Amniotic stem cell (primary cell): ENCODE data around the gene ZNF219.

Experiments used
- DNase-seq: peaks from one replicate; lab custom pipeline; 2025; lab: John Stamatoyannopoulos, UW

Gene ZNF219

GRCh38 chr14:21098076-21098891, at the start of gene ZNF219:
Gene ZNF219 (minus strand): TSS chr14:21098655. CDS start chr14:21093591, 5,064 bp downstream.
- no peak for DNase-seq

- no peak for DNase-seq
Observed at GRCh38 chr14:21145437-21145836, 47.0 kb upstream of the ZNF219 start.

GRCh38 chr14:21142357-21142756, 43.9 kb upstream of the ZNF219 start:
- no peak for DNase-seq

- DNase-seq, result no peak
Observed at GRCh38 chr14:21136024-21136423, 37.6 kb upstream of the ZNF219 start.

GRCh38 chr14:21133901-21134300, 35.4 kb upstream of the ZNF219 start:
- no peak for DNase-seq

- no peak for DNase-seq
Observed at GRCh38 chr14:21123429-21123828, 25.0 kb upstream of the ZNF219 start.

GRCh38 chr14:21121122-21121521, 22.7 kb upstream of the ZNF219 start:
- DNase-seq, result no peak

GRCh38 chr14:21120686-21121085, 22.2 kb upstream of the ZNF219 start:
- DNase-seq, result no peak

GRCh38 chr14:21118933-21119332, 20.5 kb upstream of the ZNF219 start:
- DNase-seq, result no peak

- DNase-seq, result no peak
Observed at GRCh38 chr14:21113369-21113768, 14.9 kb upstream of the ZNF219 start.

GRCh38 chr14:21112255-21112654, 13.8 kb upstream of the ZNF219 start:
- DNase-seq, result no peak

- DNase-seq, result no peak
Observed at GRCh38 chr14:21109377-21110138, 11.1 kb upstream of the ZNF219 start.

GRCh38 chr14:21108791-21109190, 10.3 kb upstream of the ZNF219 start:
- DNase-seq, result no peak

GRCh38 chr14:21107283-21107800, 8.9 kb upstream of the ZNF219 start:
- no peak for DNase-seq

GRCh38 chr14:21106498-21107282, 8.2 kb upstream of the ZNF219 start:
- DNase-seq, result peak; percentile 53

- no peak for DNase-seq
Observed at GRCh38 chr14:21106176-21106497, 7.7 kb upstream of the ZNF219 start.

- DNase-seq, result no peak
Observed at GRCh38 chr14:21105095-21105494, 6.6 kb upstream of the ZNF219 start.

GRCh38 chr14:21104448-21105060, 6.1 kb upstream of the ZNF219 start:
- DNase-seq, result peak; percentile 43

- peak; percentile 96 for DNase-seq
Observed at GRCh38 chr14:21103710-21104447, 5.4 kb upstream of the ZNF219 start.

GRCh38 chr14:21103411-21103709, 4.9 kb upstream of the ZNF219 start:
- no peak for DNase-seq
